Pancreas (tissue), 10 donors: ENCODE measurements around the gene TMEM30B. TPM values are rescaled to one million over a fixed set of nuclear protein-coding genes. Genes with fewer than 3 reads are reported as not detected.

Experiments
- ATAC-seq, 4 donors: fragments of 200-7000 bp; cut with Tn5 transposase; one replicate each; pipeline versions ENCODE4 v1.8.0 to v1.9.1; 2020; ENCODE audit warnings: mild to moderate bottlenecking in 4 of 4, moderate library complexity in 4 of 4
- DNase-seq, 6 donors: peaks; one replicate each; pipeline ENCODE4 v3.0.0-alpha.2; 2020
- FAIRE-seq: peaks from 2 replicates; lab custom pipeline; 2012; peaks lifted over from hg19 to GRCh38; lab: Jason Lieb, UNC
- H3K27ac ChIP-seq, 4 donors: fragments of 200-600 bp; sonication (generic); 1 replicate in 3 of 4; 2 replicates in 1 of 4; pipeline versions ENCODE4 v1.5.0 to v1.8.0; 2020
- H3K27me3 ChIP-seq, 4 donors: fragments of 200-600 bp; one replicate each; pipeline ENCODE4 v1.8.0; 2021
- H3K36me3 ChIP-seq, 3 donors: fragments of 200-600 bp; sonication (generic) in 1 of 3; one replicate each; pipeline versions ENCODE4 v1.5.0 to v1.8.0; 2020 to 2021
- H3K4me1 ChIP-seq, 3 donors: fragments of 200-600 bp; one replicate each; pipeline ENCODE4 v1.8.0; 2021
- H3K4me3 ChIP-seq, 4 donors: fragments of 200-600 bp; sonication (generic) in 2 of 4; one replicate each; pipeline versions ENCODE4 v1.5.0 to v1.8.0; 2020 to 2021
- H3K9me3 ChIP-seq, 4 donors: fragments of 200-600 bp; one replicate each; pipeline ENCODE4 v1.8.0; 2021
- WGBS, 2 donors: extraction: QIAGEN DNeasy Blood & Tissue Kit; methylation state at CpG; one replicate each; pipeline ENCODE4 v1.1.7; 2013; 5-methylcytosine and 5-hydroxymethylcytosine counted together
- intact Hi-C, 3 donors: fragments of 100-400 bp; cut with DNase I; formaldehyde crosslinking; loops; one replicate each; pipeline versions ENCODE4 v1.11.1 to v1.14.2; 2022
- polyA plus RNA-seq, 2 donors: library from polyadenylated mRNA; stranded (reverse); fragments of 200-250 nt; gene quantifications; one replicate each; pipeline ENCODE4 v1.2.3, GENCODE V29; 2013
- total RNA-seq, 6 donors: library from RNA; stranded (reverse); fragmentation: NEBNext Ultra II Directional in 4 of 6; extraction: Animal tissue kit (Norgen Biotek cat#: 25700) in 4 of 6; gene quantifications; one replicate each; pipeline versions ENCODE4 v1.2.1 to v1.2.4, GENCODE V29; 2021 to 2023
- TF ChIP-seq, protein P1 (sequence below), 4 donors: fragments of 200-600 bp; sonication (generic) in 3 of 4; IDR thresholded peaks; one replicate each; pipeline versions ENCODE4 v1.5.0 to v1.8.0; 2021; ENCODE audit warnings: antibody characterized with exemption in 4 of 4
- donor health status: healthy with polysubstance abuse.
- donor health status: DM: no; HTN: no; CAD: no; lungs with moderate emphysema.
- donor health status: DM: no; HTN: no; CAD: no.
- donor health status: control.
- donor health status: control.
- donor health status: Bipolar disorder and iron deficiency.
- donor health status: DM: yes; HTN: yes; CAD: no.
- donor health status: DM: no; HTN: no; CAD: no.
- donor health status: DM: no; HTN: no; CAD: no.
- donor health status: DM: yes; HTN: yes; CAD: no.

The TMEM30B gene
- total and polyA plus RNA-seq, 8 donors: 10.1 to 21.3 (median 17.7) TPM

DNA sequence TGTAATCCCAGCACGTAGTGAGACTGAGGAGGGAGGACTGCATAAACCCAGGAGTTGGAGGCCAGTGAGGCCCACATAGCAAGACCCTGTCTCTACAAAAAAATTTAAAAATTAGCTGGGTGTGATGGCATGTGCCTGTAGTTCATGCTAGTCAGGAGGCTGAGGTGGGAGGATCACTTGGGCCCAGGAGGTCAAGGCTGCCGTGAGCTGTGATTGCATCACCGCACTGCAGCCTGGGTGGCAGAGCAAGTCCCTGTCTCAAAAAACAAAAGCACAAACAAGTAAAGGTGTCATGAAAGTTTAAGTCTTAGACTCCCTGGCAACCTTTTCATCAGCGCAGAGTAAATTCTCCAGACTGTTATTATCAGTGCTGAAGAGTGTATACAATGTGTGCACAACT, 10.4 kb downstream of the TMEM30B start:
- H3K36me3 ChIP-seq: no peaks in the 10 kb centered on the region
- WGBS, 2 donors: 65 to 68% methylated on average over 4 of the region's 4 CpGs
- H3K27ac ChIP-seq: no peak overlapping the region
- no peak for ATAC-seq
- no peak for FAIRE-seq
- intact Hi-C loops: no loop called here
- H3K4me3 ChIP-seq: no peak overlapping the region
- H3K4me1 ChIP-seq: no peaks in the 10 kb centered on the region
- TF ChIP-seq, protein P1, sequence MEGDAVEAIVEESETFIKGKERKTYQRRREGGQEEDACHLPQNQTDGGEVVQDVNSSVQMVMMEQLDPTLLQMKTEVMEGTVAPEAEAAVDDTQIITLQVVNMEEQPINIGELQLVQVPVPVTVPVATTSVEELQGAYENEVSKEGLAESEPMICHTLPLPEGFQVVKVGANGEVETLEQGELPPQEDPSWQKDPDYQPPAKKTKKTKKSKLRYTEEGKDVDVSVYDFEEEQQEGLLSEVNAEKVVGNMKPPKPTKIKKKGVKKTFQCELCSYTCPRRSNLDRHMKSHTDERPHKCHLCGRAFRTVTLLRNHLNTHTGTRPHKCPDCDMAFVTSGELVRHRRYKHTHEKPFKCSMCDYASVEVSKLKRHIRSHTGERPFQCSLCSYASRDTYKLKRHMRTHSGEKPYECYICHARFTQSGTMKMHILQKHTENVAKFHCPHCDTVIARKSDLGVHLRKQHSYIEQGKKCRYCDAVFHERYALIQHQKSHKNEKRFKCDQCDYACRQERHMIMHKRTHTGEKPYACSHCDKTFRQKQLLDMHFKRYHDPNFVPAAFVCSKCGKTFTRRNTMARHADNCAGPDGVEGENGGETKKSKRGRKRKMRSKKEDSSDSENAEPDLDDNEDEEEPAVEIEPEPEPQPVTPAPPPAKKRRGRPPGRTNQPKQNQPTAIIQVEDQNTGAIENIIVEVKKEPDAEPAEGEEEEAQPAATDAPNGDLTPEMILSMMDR (IDR thresholded peaks at IDR 0.05): no peak
- DNase-seq: no peak
- H3K9me3 ChIP-seq: no peaks in the 10 kb centered on the region
- H3K27me3 ChIP-seq: no peaks in the 10 kb centered on the region

DNA sequence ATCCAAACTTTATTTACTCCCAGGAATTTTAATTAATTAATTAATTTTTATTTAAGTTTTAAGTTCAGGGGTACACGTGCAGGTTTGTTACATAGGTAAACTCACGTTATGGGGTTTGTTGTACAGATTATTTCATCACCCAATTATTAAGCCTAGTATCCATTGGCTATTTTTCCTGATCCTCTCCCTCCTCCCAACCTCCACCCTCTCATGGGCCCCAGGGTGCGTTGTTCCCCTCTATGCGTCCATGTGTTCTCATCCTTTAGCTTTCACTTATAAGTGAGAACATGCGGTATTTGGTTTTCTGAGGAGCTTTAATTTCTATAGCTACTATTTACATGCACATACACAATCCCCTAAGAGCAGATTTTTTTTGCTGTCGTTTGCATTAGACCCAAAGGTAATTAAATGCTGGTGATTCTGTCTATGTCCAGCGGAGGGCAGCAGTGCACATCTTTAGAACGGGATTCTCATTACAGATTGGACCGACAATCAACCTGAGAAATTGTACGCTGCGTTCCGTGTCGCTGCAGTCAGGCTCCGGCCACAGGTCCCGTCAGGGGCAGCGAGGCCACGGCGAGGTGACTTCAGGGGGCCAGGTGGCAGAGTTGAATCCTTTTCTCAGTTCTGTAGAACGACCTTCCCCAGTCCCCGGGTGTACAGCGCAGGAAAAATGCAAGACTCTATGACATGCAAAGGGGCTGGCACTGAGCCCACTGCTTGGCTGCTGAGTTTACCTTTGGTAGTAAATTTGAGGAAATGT, 11.6 kb downstream of the TMEM30B start:
- ATAC-seq (peak; percentile 95 to 99 (median 98)), FAIRE-seq (peak; percentile 41), DNase-seq (peak; percentile 64 to 84 (median 78))
- Histone ChIP-seq H3K4me3 (peak overlapping the region in 2 of 4 donors; percentile 31 to 41), H3K27me3 (no peaks in the 10 kb centered on the region), H3K9me3 (no peaks in the 10 kb centered on the region), H3K36me3 (no peaks in the 10 kb centered on the region), H3K27ac (no peak overlapping the region), H3K4me1 (no peaks in the 10 kb centered on the region)
- intact Hi-C loops: no loop called here
- TF ChIP-seq, protein P1 (IDR thresholded peaks at IDR 0.05): peak; percentile 28 to 70 (median 56)
- 3% methylated on average over 21 of the region's 21 CpGs for WGBS, 2 donors

GRCh38 chr14:61268812-61269211, 12.3 kb downstream of the TMEM30B start:
- TF ChIP-seq, protein P1 (IDR thresholded peaks at IDR 0.05): no peak
- 9 to 20% methylated on average over 1 of the region's 1 CpG for WGBS, 2 donors
- intact Hi-C loops: no loop called here
- H3K27ac ChIP-seq: no peak overlapping the region
- H3K27me3 ChIP-seq: no peaks in the 10 kb centered on the region
- FAIRE-seq (no peak), ATAC-seq (no peak), DNase-seq (no peak)
- H3K4me1 ChIP-seq: no peaks in the 10 kb centered on the region
- no peaks in the 10 kb centered on the region for H3K9me3 ChIP-seq
- H3K36me3 ChIP-seq: no peaks in the 10 kb centered on the region
- H3K4me3 ChIP-seq: no peak overlapping the region

- no peak for DNase-seq
- H3K27ac ChIP-seq: no peak overlapping the region
- no peaks in the 10 kb centered on the region for H3K9me3 ChIP-seq
- 55 to 56% methylated on average over 11 of the region's 11 CpGs for WGBS, 2 donors
- no peak overlapping the region for H3K4me3 ChIP-seq
- no peaks in the 10 kb centered on the region for H3K36me3 ChIP-seq
- FAIRE-seq: no peak
- no peak for ATAC-seq
- intact Hi-C loops: no loop called here
- no peaks in the 10 kb centered on the region for H3K4me1 ChIP-seq
- H3K27me3 ChIP-seq: no peaks in the 10 kb centered on the region
- TF ChIP-seq, protein P1 (IDR thresholded peaks at IDR 0.05): no peak
Observed at GRCh38 chr14:61266891-61267740, 14.0 kb downstream of the TMEM30B start.
